RPMI7951 (cell line): ENCODE results near the gene POLR2F. TPM values are rescaled to one million over a fixed set of nuclear protein-coding genes. Genes with fewer than 3 reads are reported as not detected.
A peak's percentile ranks its signal among the peaks of the same experiment; 100 is the strongest.

Source experiments
- DNase-seq: peaks from one replicate; pipeline ENCODE4 v3.0.0-alpha.2; 2012; ENCODE audit warnings: low read depth
- total RNA-seq: library from RNA; depleted of rRNA; stranded (reverse); fragments of >200 nt; shearing (Covaris generic); gene quantifications from 2 replicates; pipeline ENCODE4 v1.2.3, GENCODE V29; 2014; rRNA removed

The POLR2F gene
- total RNA-seq, 1 experiment from 2014 or later = 123 TPM

- DNase-seq = no peak
Measured at GRCh38 chr22:38005943-38006342, 52.4 kb downstream of the POLR2F start.

GRCh38 chr22:38006906-38007305, 53.4 kb downstream of the POLR2F start:
- DNase-seq = no peak

- DNase-seq = no peak
Measured at GRCh38 chr22:38007330-38007902, 53.9 kb downstream of the POLR2F start.

GRCh38 chr22:38009000-38009806, 55.7 kb downstream of the POLR2F start:
- DNase-seq = no peak

GRCh38 chr22:38012604-38013072, 59.1 kb downstream of the POLR2F start:
- no peak for DNase-seq

DNA sequence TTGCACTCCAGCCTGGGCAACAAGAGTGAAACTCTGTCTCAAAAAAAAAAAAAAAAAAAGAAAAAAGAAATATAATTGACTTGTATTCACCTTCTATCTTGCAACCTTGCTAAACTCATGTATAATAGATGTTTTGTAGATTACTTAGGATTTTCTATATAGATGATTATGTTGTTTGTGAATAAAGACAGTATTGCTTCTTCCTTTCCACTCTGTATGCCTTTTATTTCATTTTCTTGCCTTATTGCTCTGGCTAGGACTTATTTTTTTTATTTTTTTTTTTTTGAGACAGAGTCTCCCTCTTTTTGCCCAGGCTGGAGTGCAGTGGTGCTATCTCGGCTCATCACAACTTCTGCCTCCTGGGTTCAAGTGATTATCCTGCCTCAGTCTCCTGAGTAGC, 60.6 kb downstream of the POLR2F start:
- no peak for DNase-seq

GRCh38 chr22:38016182-38017151, 63.0 kb downstream of the POLR2F start:
- DNase-seq = peak; percentile 53

GRCh38 chr22:38017272-38017920, 63.9 kb downstream of the POLR2F start:
- peak; percentile 56 for DNase-seq

- DNase-seq = no peak
Measured at GRCh38 chr22:38017939-38018885, 64.7 kb downstream of the POLR2F start.

Other genes with a start within 250 kb of the POLR2F start
- 15.1 and 24.4 TPM in 2 replicates for gene GCAT, start 145.8 kb upstream of the POLR2F start, total RNA-seq
- gene GALR3, start 130.3 kb upstream of the POLR2F start, total RNA-seq = not detected in 2 replicates
- 26.0 and 26.8 TPM in 2 replicates for gene ANKRD54, start 109.4 kb upstream of the POLR2F start, total RNA-seq
- 299 and 374 TPM in 2 replicates for gene EIF3L, start 104.3 kb upstream of the POLR2F start, total RNA-seq
- 8.4 and 12.8 TPM in 2 replicates for gene MICALL1, start 47.4 kb upstream of the POLR2F start, total RNA-seq
- 0.12 and 0.29 TPM in 2 replicates for gene C22orf23, start 98 bp upstream of the POLR2F start, total RNA-seq
- gene SOX10, start 30.9 kb downstream of the POLR2F start, total RNA-seq = 3.0 and 3.2 TPM in 2 replicates
- gene PICK1, start 103.7 kb downstream of the POLR2F start, total RNA-seq = 6.5 and 12.7 TPM in 2 replicates
- gene SLC16A8, start 130.5 kb downstream of the POLR2F start, total RNA-seq = not detected in 2 replicates
- 5.0 and 9.7 TPM in 2 replicates for gene BAIAP2L2, start 157.0 kb downstream of the POLR2F start, total RNA-seq
- 3.7 and 6.8 TPM in 2 replicates for gene PLA2G6, start 228.1 kb downstream of the POLR2F start, total RNA-seq
- gene MAFF, start 248.3 kb downstream of the POLR2F start, total RNA-seq = 6.4 and 9.1 TPM in 2 replicates